HL-60 (cell line): ENCODE measurements around the gene FAM177A1.
A peak's percentile ranks its signal among the peaks of the same experiment; 100 is the strongest.

Experiments used
- DNase-seq, 2 experiments: peaks; one replicate each; pipeline ENCODE4 v3.0.0-alpha.2; 2010 to 2020; ENCODE audit warnings: low read depth in 1 of 2, low spot score in 1 of 2
- H3K27ac ChIP-seq: fragments of 250-450 bp; sonication (Bioruptor Pico); replicated peaks from 2 replicates; pipeline ENCODE4 v1.5.1; 2020; ENCODE audit warnings: mild to moderate bottlenecking, moderate library complexity
- H3K27me3 ChIP-seq: fragments of 250-450 bp; sonication (Bioruptor Pico); 2 replicates; pipeline ENCODE4 v1.5.1; 2021; ENCODE audit warnings: mild to moderate bottlenecking, moderate library complexity; ENCODE audit not compliant: insufficient read depth, poor library complexity, severe bottlenecking
- H3K4me3 ChIP-seq: replicated peaks from 2 replicates; pipeline ENCODE4 v1.5.1; 2011; ENCODE audit warnings: mild to moderate bottlenecking, control low read depth, low read length; ENCODE audit not compliant: insufficient read depth
- GABPA ChIP-seq: IDR thresholded peaks from 2 replicates; pipeline ENCODE4 v1.6.1; 2012; ENCODE audit warnings: low read depth
- POLR2AphosphoS5 ChIP-seq: IDR thresholded peaks from 2 replicates; pipeline ENCODE4 v1.6.1; 2012; ENCODE audit warnings: low read depth
- SPI1 ChIP-seq: IDR thresholded peaks from 2 replicates; pipeline ENCODE4 v1.6.1; 2012; ENCODE audit warnings: low read depth, mild to moderate bottlenecking, borderline replicate concordance
- TF ChIP-seq, protein P1 (sequence below): IDR thresholded peaks from 2 replicates; pipeline ENCODE4 v1.6.1; 2012; ENCODE audit warnings: low read depth; ENCODE audit not compliant: insufficient replicate concordance
- TF ChIP-seq, protein P2 (sequence below): IDR thresholded peaks from one replicate; pipeline ENCODE4 v1.5.1; 2011; ENCODE audit warnings: low read length, control low read depth, inconsistent platforms; ENCODE audit not compliant: insufficient read depth

FAM177A1 gene

GRCh38 chr14:35043046-35043445, 3.0 kb upstream of the FAM177A1 start:
- peak; percentile 13 to 53 for DNase-seq
- H3K27me3 ChIP-seq = no peaks in the 10 kb centered on the region
- TF ChIP-seq POLR2AphosphoS5 (no peak), SPI1 (no peak), GABPA (no peak)
- TF ChIP-seq, protein P1, sequence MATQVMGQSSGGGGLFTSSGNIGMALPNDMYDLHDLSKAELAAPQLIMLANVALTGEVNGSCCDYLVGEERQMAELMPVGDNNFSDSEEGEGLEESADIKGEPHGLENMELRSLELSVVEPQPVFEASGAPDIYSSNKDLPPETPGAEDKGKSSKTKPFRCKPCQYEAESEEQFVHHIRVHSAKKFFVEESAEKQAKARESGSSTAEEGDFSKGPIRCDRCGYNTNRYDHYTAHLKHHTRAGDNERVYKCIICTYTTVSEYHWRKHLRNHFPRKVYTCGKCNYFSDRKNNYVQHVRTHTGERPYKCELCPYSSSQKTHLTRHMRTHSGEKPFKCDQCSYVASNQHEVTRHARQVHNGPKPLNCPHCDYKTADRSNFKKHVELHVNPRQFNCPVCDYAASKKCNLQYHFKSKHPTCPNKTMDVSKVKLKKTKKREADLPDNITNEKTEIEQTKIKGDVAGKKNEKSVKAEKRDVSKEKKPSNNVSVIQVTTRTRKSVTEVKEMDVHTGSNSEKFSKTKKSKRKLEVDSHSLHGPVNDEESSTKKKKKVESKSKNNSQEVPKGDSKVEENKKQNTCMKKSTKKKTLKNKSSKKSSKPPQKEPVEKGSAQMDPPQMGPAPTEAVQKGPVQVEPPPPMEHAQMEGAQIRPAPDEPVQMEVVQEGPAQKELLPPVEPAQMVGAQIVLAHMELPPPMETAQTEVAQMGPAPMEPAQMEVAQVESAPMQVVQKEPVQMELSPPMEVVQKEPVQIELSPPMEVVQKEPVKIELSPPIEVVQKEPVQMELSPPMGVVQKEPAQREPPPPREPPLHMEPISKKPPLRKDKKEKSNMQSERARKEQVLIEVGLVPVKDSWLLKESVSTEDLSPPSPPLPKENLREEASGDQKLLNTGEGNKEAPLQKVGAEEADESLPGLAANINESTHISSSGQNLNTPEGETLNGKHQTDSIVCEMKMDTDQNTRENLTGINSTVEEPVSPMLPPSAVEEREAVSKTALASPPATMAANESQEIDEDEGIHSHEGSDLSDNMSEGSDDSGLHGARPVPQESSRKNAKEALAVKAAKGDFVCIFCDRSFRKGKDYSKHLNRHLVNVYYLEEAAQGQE = no peak
- TF ChIP-seq, protein P2, sequence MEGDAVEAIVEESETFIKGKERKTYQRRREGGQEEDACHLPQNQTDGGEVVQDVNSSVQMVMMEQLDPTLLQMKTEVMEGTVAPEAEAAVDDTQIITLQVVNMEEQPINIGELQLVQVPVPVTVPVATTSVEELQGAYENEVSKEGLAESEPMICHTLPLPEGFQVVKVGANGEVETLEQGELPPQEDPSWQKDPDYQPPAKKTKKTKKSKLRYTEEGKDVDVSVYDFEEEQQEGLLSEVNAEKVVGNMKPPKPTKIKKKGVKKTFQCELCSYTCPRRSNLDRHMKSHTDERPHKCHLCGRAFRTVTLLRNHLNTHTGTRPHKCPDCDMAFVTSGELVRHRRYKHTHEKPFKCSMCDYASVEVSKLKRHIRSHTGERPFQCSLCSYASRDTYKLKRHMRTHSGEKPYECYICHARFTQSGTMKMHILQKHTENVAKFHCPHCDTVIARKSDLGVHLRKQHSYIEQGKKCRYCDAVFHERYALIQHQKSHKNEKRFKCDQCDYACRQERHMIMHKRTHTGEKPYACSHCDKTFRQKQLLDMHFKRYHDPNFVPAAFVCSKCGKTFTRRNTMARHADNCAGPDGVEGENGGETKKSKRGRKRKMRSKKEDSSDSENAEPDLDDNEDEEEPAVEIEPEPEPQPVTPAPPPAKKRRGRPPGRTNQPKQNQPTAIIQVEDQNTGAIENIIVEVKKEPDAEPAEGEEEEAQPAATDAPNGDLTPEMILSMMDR = no peak
- H3K27ac ChIP-seq = 0 out of 2 replicates have a peak overlapping the region, but pooled peaks have one; percentile 1
- H3K4me3 ChIP-seq = no peak overlapping the region

DNA sequence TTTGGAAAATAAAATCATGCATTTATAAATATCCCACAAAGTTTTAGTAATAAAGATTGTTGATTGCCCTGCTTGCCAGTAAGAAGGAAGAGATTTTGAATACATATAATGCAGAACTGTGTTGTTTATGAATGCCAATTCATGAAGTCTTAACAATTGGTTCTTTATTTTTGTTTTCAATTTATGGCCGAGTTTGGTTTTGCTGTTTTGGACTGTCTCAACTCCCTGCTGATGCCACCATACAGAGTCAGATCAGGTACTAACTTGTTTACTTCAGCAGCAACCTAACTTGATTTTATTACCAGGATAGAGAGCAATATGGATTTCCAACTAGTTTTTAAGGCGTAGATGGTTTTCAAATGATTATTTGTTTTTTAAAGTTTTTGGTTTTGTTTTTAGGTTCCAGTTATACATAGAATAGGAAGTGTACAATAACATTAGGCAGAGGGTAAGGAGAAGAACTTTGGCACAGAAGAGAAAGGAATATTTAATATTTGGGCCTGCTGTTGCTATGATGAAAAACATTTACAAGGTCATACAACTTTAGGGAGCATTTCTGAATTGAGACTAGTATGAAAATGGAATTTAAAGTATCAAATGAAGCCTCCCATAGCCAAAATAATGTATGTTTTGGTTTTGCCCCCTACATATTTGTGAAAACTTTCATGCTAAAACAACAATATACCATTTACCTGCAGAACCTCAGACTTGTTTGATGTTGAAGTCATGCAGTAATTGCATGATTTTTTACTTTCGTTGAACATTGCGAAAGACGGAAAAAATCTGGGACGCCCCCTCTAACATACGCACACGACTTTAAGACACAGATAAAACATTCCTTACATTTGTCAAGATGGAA, 904 bp upstream of the FAM177A1 start:
- Histone ChIP-seq H3K27ac (peak overlapping the region; percentile 73), H3K4me3 (peak overlapping the region; percentile 88), H3K27me3 (no peaks in the 10 kb centered on the region)
- no peak for DNase-seq
- no peak for TF ChIP-seq GABPA
- TF ChIP-seq, protein P2 = no peak
- TF ChIP-seq POLR2AphosphoS5 = no peak
- TF ChIP-seq, protein P1 = no peak
- no peak for TF ChIP-seq SPI1

- Histone ChIP-seq H3K4me3 (peak overlapping the region; percentile 88), H3K27ac (peak overlapping the region; percentile 73), H3K27me3 (no peaks in the 10 kb centered on the region)
- DNase-seq = no peak
- TF ChIP-seq GABPA = no peak
- TF ChIP-seq, protein P1 = no peak
These were observed 349 bp upstream of the FAM177A1 start for GRCh38 chr14:35045798-35046047.
